GM12878 (cell line): ENCODE results near the gene SNX8. TPM values are rescaled to one million over a fixed set of nuclear protein-coding genes. Genes with fewer than 3 reads are reported as not detected.

ENCODE experiments used
- BRCA1 ChIP-seq: IDR thresholded peaks from 2 replicates; pipeline ENCODE4 v1.6.1; 2011; ENCODE audit warnings: low read depth, low read length, improper control_type of control experiment
- DPF2 ChIP-seq: fragments of 450-650 bp; IDR thresholded peaks from 2 replicates; pipeline ENCODE4 v1.6.1; 2017; ENCODE audit warnings: mild to moderate bottlenecking
- GATAD2B ChIP-seq: fragments of 450-650 bp; conservative IDR thresholded peaks from 2 replicates; pipeline ENCODE4 v1.6.1; 2017; ENCODE audit warnings: low read depth, mild to moderate bottlenecking, moderate library complexity
- HDGF ChIP-seq: fragments of 450-650 bp; IDR thresholded peaks from 2 replicates; pipeline ENCODE4 v1.6.1; 2016; ENCODE audit warnings: antibody characterized with exemption
- JUNB ChIP-seq: IDR thresholded peaks from 2 replicates; pipeline ENCODE4 v1.6.1; 2016; ENCODE audit warnings: antibody characterized with exemption, mild to moderate bottlenecking
- MEF2A ChIP-seq: IDR thresholded peaks from 2 replicates; pipeline ENCODE4 v1.6.1; 2011; ENCODE audit warnings: low read depth, mild to moderate bottlenecking, low read length, moderate library complexity; ENCODE audit not compliant: insufficient read depth
- MTA3 ChIP-seq: IDR thresholded peaks from 2 replicates; pipeline ENCODE4 v1.6.1; 2012; ENCODE audit warnings: low read length, inconsistent platforms, borderline replicate concordance
- MXI1 ChIP-seq: fragments of 150-350 bp; IDR thresholded peaks from 2 replicates; pipeline ENCODE4 v1.6.1; 2011; ENCODE audit warnings: low read depth, mild to moderate bottlenecking, inconsistent platforms, low read length, improper control_type of control experiment
- RB1 ChIP-seq: fragments of 450-650 bp; formaldehyde crosslinking; IDR thresholded peaks from 2 replicates; pipeline ENCODE4 v1.6.1; 2017; ENCODE audit warnings: mild to moderate bottlenecking, borderline replicate concordance
- RELA ChIP-seq: fragments of 450-650 bp; IDR thresholded peaks from 2 replicates; pipeline ENCODE4 v1.8.0; 2014; ENCODE audit warnings: borderline replicate concordance; ENCODE audit not compliant: partially characterized antibody
- RFX5 ChIP-seq: IDR thresholded peaks from 2 replicates; pipeline ENCODE4 v1.6.1; 2011; ENCODE audit warnings: low read depth, low read length, improper control_type of control experiment
- SMAD1 ChIP-seq: fragments of 450-650 bp; IDR thresholded peaks from 2 replicates; pipeline ENCODE4 v1.6.1; 2018; ENCODE audit warnings: mild to moderate bottlenecking, low read depth; ENCODE audit not compliant: partially characterized antibody
- SREBF2 ChIP-seq: IDR thresholded peaks from 2 replicates; pipeline ENCODE4 v1.6.1; 2012; ENCODE audit warnings: mild to moderate bottlenecking, low read length
- TCF7 ChIP-seq: IDR thresholded peaks from 2 replicates; pipeline ENCODE4 v1.6.1; 2014; ENCODE audit warnings: antibody characterized with exemption, borderline replicate concordance
- WRNIP1 ChIP-seq: IDR thresholded peaks from 2 replicates; pipeline ENCODE4 v1.6.1; 2011; ENCODE audit warnings: low read depth, low read length, improper control_type of control experiment, borderline replicate concordance
- ZBED1 ChIP-seq: IDR thresholded peaks from 2 replicates; pipeline ENCODE4 v1.6.1; 2016; ENCODE audit warnings: borderline replicate concordance
- ZZZ3 ChIP-seq: IDR thresholded peaks from 2 replicates; pipeline ENCODE4 v1.6.1; 2011; ENCODE audit warnings: low read depth; ENCODE audit not compliant: control insufficient read depth, insufficient read length
- polyA plus RNA-seq, 11 experiments: library from polyadenylated mRNA; depleted of rRNA in 4 of 11; unstranded in 6 of 11; stranded (reverse) in 5 of 11; fragments of >200 nt; fragmentation: Nextera tagmentation in 4 of 11; fragmentation: Illumina TruSeq in 1 of 11; extraction: Ambion mirVana in 4 of 11; extraction: Trizol in 1 of 11; gene quantifications; 1 replicate in 1 of 11; 2 replicates in 10 of 11; pipeline versions ENCODE4 v1.2.1 to v1.2.3, GENCODE V29; 2011 to 2016; ENCODE audit warnings: inconsistent platforms in 2 of 11, missing spikeins in 2 of 11, low read depth in 1 of 11
- total RNA-seq, 4 experiments: library from RNA; depleted of rRNA in 3 of 4; stranded (reverse); fragments of >200 nt in 3 of 4; fragmentation: Illumina TruSeq in 1 of 4; extraction: Trizol in 1 of 4; gene quantifications; 2 replicates each; pipeline versions ENCODE4 v1.2.1 to v1.2.3, GENCODE V29; 2013 to 2021
- TF ChIP-seq, protein P1 (sequence below): fragments of 450-650 bp; IDR thresholded peaks from 2 replicates; pipeline ENCODE4 v1.6.1; 2017; ENCODE audit warnings: mild to moderate bottlenecking, moderate library complexity
- TF ChIP-seq, protein P2 (sequence below): fragments of 450-650 bp; IDR thresholded peaks from 2 replicates; pipeline ENCODE4 v1.6.1; 2016; ENCODE audit warnings: mild to moderate bottlenecking
- TF ChIP-seq, protein P3 (sequence below): fragments of 450-650 bp; IDR thresholded peaks from 2 replicates; pipeline ENCODE4 v1.6.1; 2016; ENCODE audit warnings: mild to moderate bottlenecking, moderate library complexity, borderline replicate concordance
- TF ChIP-seq, protein P4 (sequence below): IDR thresholded peaks from 2 replicates; pipeline ENCODE4 v1.6.1; 2012; ENCODE audit warnings: low read depth, low read length, improper control_type of control experiment

The SNX8 gene
- total and polyA plus RNA-seq, 10 of the 15 experiments (the other 5 are each of a cell fraction or from before 2014, with no cell fraction given): 6.4 to 210 (median 97.6) TPM

DNA sequence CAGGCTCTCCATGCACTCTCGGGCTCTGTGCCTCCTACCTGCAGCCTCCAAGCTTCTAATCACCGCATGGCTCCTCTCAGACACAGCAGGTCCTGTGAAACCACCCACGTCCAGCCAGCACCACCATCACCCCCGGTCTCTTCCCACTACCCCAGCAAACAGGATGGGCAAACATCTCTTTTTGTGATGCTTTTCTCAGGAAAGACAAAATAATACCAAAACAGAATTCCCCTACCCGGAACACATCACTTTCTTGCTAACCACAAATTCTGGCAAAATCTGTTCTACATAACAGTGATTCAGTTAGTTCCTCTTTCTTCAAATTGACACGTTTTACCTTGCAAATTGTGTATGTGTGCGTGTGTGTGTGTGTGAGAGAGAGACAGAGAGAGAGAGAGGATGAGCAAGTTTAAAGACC lies 6.5 kb downstream of the SNX8 start (continued):
- TF ChIP-seq, protein P1, sequence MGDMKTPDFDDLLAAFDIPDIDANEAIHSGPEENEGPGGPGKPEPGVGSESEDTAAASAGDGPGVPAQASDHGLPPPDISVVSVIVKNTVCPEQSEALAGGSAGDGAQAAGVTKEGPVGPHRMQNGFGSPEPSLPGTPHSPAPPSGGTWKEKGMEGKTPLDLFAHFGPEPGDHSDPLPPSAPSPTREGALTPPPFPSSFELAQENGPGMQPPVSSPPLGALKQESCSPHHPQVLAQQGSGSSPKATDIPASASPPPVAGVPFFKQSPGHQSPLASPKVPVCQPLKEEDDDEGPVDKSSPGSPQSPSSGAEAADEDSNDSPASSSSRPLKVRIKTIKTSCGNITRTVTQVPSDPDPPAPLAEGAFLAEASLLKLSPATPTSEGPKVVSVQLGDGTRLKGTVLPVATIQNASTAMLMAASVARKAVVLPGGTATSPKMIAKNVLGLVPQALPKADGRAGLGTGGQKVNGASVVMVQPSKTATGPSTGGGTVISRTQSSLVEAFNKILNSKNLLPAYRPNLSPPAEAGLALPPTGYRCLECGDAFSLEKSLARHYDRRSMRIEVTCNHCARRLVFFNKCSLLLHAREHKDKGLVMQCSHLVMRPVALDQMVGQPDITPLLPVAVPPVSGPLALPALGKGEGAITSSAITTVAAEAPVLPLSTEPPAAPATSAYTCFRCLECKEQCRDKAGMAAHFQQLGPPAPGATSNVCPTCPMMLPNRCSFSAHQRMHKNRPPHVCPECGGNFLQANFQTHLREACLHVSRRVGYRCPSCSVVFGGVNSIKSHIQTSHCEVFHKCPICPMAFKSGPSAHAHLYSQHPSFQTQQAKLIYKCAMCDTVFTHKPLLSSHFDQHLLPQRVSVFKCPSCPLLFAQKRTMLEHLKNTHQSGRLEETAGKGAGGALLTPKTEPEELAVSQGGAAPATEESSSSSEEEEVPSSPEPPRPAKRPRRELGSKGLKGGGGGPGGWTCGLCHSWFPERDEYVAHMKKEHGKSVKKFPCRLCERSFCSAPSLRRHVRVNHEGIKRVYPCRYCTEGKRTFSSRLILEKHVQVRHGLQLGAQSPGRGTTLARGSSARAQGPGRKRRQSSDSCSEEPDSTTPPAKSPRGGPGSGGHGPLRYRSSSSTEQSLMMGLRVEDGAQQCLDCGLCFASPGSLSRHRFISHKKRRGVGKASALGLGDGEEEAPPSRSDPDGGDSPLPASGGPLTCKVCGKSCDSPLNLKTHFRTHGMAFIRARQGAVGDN: peak; percentile 35
- TF ChIP-seq RB1 (no peak), MTA3 (peak; percentile 74; the same call in 1 of the 2 replicates), DPF2 (peak; percentile 89), RFX5 (no peak), SREBF2 (no peak), JUNB (peak; percentile 41; the same call in 1 of the 2 replicates), WRNIP1 (no peak), BRCA1 (no peak), TCF7 (no peak), HDGF (0 out of 2 replicates have a peak, but pooled peaks have one; percentile 89), MXI1 (peak; percentile 81; the same call in 1 of the 2 replicates), ZZZ3 (no peak), GATAD2B (peak; percentile 78), RELA (no peak), SMAD1 (no peak), ZBED1 (peak; percentile 20; the same call in 1 of the 2 replicates), MEF2A (peak; percentile 40; the same call in 1 of the 2 replicates)
- TF ChIP-seq, protein P2, sequence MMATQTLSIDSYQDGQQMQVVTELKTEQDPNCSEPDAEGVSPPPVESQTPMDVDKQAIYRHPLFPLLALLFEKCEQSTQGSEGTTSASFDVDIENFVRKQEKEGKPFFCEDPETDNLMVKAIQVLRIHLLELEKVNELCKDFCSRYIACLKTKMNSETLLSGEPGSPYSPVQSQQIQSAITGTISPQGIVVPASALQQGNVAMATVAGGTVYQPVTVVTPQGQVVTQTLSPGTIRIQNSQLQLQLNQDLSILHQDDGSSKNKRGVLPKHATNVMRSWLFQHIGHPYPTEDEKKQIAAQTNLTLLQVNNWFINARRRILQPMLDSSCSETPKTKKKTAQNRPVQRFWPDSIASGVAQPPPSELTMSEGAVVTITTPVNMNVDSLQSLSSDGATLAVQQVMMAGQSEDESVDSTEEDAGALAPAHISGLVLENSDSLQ: peak; percentile 18; the same call in 1 of the 2 replicates
- TF ChIP-seq, protein P3, sequence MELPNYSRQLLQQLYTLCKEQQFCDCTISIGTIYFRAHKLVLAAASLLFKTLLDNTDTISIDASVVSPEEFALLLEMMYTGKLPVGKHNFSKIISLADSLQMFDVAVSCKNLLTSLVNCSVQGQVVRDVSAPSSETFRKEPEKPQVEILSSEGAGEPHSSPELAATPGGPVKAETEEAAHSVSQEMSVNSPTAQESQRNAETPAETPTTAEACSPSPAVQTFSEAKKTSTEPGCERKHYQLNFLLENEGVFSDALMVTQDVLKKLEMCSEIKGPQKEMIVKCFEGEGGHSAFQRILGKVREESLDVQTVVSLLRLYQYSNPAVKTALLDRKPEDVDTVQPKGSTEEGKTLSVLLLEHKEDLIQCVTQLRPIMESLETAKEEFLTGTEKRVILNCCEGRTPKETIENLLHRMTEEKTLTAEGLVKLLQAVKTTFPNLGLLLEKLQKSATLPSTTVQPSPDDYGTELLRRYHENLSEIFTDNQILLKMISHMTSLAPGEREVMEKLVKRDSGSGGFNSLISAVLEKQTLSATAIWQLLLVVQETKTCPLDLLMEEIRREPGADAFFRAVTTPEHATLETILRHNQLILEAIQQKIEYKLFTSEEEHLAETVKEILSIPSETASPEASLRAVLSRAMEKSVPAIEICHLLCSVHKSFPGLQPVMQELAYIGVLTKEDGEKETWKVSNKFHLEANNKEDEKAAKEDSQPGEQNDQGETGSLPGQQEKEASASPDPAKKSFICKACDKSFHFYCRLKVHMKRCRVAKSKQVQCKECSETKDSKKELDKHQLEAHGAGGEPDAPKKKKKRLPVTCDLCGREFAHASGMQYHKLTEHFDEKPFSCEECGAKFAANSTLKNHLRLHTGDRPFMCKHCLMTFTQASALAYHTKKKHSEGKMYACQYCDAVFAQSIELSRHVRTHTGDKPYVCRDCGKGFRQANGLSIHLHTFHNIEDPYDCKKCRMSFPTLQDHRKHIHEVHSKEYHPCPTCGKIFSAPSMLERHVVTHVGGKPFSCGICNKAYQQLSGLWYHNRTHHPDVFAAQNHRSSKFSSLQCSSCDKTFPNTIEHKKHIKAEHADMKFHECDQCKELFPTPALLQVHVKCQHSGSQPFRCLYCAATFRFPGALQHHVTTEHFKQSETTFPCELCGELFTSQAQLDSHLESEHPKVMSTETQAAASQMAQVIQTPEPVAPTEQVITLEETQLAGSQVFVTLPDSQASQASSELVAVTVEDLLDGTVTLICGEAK: no peak
- TF ChIP-seq, protein P4, sequence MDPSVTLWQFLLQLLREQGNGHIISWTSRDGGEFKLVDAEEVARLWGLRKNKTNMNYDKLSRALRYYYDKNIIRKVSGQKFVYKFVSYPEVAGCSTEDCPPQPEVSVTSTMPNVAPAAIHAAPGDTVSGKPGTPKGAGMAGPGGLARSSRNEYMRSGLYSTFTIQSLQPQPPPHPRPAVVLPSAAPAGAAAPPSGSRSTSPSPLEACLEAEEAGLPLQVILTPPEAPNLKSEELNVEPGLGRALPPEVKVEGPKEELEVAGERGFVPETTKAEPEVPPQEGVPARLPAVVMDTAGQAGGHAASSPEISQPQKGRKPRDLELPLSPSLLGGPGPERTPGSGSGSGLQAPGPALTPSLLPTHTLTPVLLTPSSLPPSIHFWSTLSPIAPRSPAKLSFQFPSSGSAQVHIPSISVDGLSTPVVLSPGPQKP: no peak
